Body of pancreas (tissue), 4 donors: Measurements from ENCODE around the gene ITM2C. TPM values are rescaled to one million over a fixed set of nuclear protein-coding genes. Genes with fewer than 3 reads are reported as not detected.
A peak's percentile ranks its signal among the peaks of the same experiment; 100 is the strongest.

Source experiments
- ATAC-seq: fragments of 150-250 bp; one replicate; pipeline ENCODE4 v1.9.1; 2016
- DNase-seq, 4 donors: peaks; one replicate each; pipeline ENCODE4 v3.0.0-alpha.2; 2019
- H3K27ac ChIP-seq, 4 donors: fragments of 200-600 bp; sonication (generic); 1 replicate in 3 of 4; 2 replicates in 1 of 4; pipeline versions ENCODE4 v1.5.1 to v1.6.1; 2016 to 2019; ENCODE audit warnings: mild to moderate bottlenecking in 1 of 4, mixed read lengths in 1 of 4, moderate library complexity in 1 of 4
- H3K27me3 ChIP-seq, 2 donors: fragments of 200-600 bp; sonication (generic); one replicate each; pipeline ENCODE4 v1.6.0; 2016; ENCODE audit warnings: mild to moderate bottlenecking in 1 of 2
- H3K36me3 ChIP-seq, 2 donors: fragments of 200-600 bp; sonication (generic); replicated peaks in 1 of 2; 2 replicates each; pipeline ENCODE4 v1.5.1; 2016; ENCODE audit warnings: low read depth in 2 of 2; ENCODE audit not compliant: insufficient read depth in 1 of 2
- H3K4me1 ChIP-seq: fragments of 200-600 bp; sonication (generic); one replicate; pipeline ENCODE4 v1.6.0; 2016
- H3K4me3 ChIP-seq, 2 donors: fragments of 200-600 bp; sonication (generic); 1 replicate in 1 of 2; 2 replicates in 1 of 2; pipeline ENCODE4 v1.5.1; 2016 to 2019
- H3K9me3 ChIP-seq, 3 donors: fragments of 200-600 bp; sonication (generic); 1 replicate in 2 of 3; 2 replicates in 1 of 3; pipeline ENCODE4 v1.5.1; 2016
- CTCF ChIP-seq, 7 experiments: fragments of 450-650 bp in 4 of 7; fragments of 200-600 bp in 3 of 7; sonication (generic) in 3 of 7; IDR thresholded peaks; one replicate each; pipeline ENCODE4 v1.5.1; 2016 to 2019; ENCODE audit warnings: antibody characterized with exemption in 7 of 7
- POLR2A ChIP-seq, 3 donors: fragments of 450-650 bp; IDR thresholded peaks; one replicate each; pipeline ENCODE4 v1.6.1; 2016; ENCODE audit warnings: antibody characterized with exemption in 3 of 3, mild to moderate bottlenecking in 2 of 3
- WGBS, 2 donors: methylation state at CpG; one replicate each; pipeline ENCODE4 v1.1.5; 2017; 5-methylcytosine and 5-hydroxymethylcytosine counted together
- intact Hi-C: fragments of 100-400 bp; cut with DNase I; formaldehyde crosslinking; loops from one replicate; pipeline ENCODE4 v1.15.1; 2023
- total RNA-seq, 2 donors: library from RNA; depleted of rRNA; stranded (reverse); fragments of >200 nt; gene quantifications; one replicate each; pipeline ENCODE4 v1.1.0, GENCODE V29; 2016

The ITM2C gene
- total RNA-seq, 2 donors from 2014 or later: 32.9 to 43.8 TPM

GRCh38 chr2:230898016-230898712 lies 33.4 kb downstream of the ITM2C start:
- WGBS, 2 donors: 81 to 86% methylated on average over 8 to 13 of the region's 13 CpGs

GRCh38 chr2:230898713-230899091 lies 34.0 kb downstream of the ITM2C start:
- Histone ChIP-seq H3K36me3 (no peaks in the 10 kb centered on the region), H3K4me1 (peaks cover 10% of the 10 kb centered on the region), H3K4me3 (no peak overlapping the region), H3K27ac (no peak overlapping the region), H3K9me3 (no peaks in the 10 kb centered on the region), H3K27me3 (no peaks in the 10 kb centered on the region)
- DNase-seq (peak in 1 of 4 donors; percentile 3), ATAC-seq (no peak)
- intact Hi-C loops: no loop called here
- WGBS, 2 donors: 60% methylated on average over 7 to 8 of the region's 8 CpGs
- TF ChIP-seq CTCF (IDR thresholded peaks at IDR 0.05): no peak
- no peak for TF ChIP-seq POLR2A (IDR thresholded peaks at IDR 0.05)

More at GRCh38 chr2:230898016-230898712, 33.4 kb downstream of the ITM2C start:
- H3K4me3 ChIP-seq: no peak overlapping the region
- no peak overlapping the region for H3K27ac ChIP-seq
- no peaks in the 10 kb centered on the region for H3K27me3 ChIP-seq
- TF ChIP-seq CTCF (IDR thresholded peaks at IDR 0.05) (no peak), POLR2A (IDR thresholded peaks at IDR 0.05) (no peak)
- peaks cover 10% of the 10 kb centered on the region for H3K4me1 ChIP-seq
- intact Hi-C loops: no loop called here
- peak in 1 of 4 donors; percentile 5 for DNase-seq
- H3K9me3 ChIP-seq: no peaks in the 10 kb centered on the region
- no peak for ATAC-seq
- no peaks in the 10 kb centered on the region for H3K36me3 ChIP-seq

GRCh38 chr2:230899287-230899686 lies 34.5 kb downstream of the ITM2C start:
- intact Hi-C loops: no loop called here
- WGBS, 2 donors: 55 to 68% methylated on average over 5 of the region's 5 CpGs
- Histone ChIP-seq H3K27ac (no peak overlapping the region), H3K4me3 (no peak overlapping the region), H3K9me3 (no peaks in the 10 kb centered on the region), H3K4me1 (peaks cover 10% of the 10 kb centered on the region), H3K36me3 (no peaks in the 10 kb centered on the region), H3K27me3 (no peaks in the 10 kb centered on the region)
- ATAC-seq (no peak), DNase-seq (peak in 1 of 4 donors; percentile 3)
- TF ChIP-seq POLR2A (IDR thresholded peaks at IDR 0.05) (no peak), CTCF (IDR thresholded peaks at IDR 0.05) (no peak)

GRCh38 chr2:230899786-230900185 lies 35.0 kb downstream of the ITM2C start:
- H3K36me3 ChIP-seq: no peaks in the 10 kb centered on the region
- ATAC-seq (no peak), DNase-seq (no peak)
- H3K4me3 ChIP-seq: no peak overlapping the region
- H3K27ac ChIP-seq: no peak overlapping the region
- intact Hi-C loops: no loop called here
- TF ChIP-seq POLR2A (IDR thresholded peaks at IDR 0.05) (no peak), CTCF (IDR thresholded peaks at IDR 0.05) (no peak)
- 75 to 77% methylated on average over 4 of the region's 4 CpGs for WGBS, 2 donors
- no peaks in the 10 kb centered on the region for H3K9me3 ChIP-seq
- H3K4me1 ChIP-seq: peaks cover 10% of the 10 kb centered on the region
- no peaks in the 10 kb centered on the region for H3K27me3 ChIP-seq
